Measurements from ENCODE around the gene INPP4A.

- TF ChIP-seq ZBTB7A (tag by site-specific recombination; IDR thresholded peaks at IDR 0.05; ENCODE audit: low read depth) (no peak), ZNF600 (tag by site-specific recombination; IDR thresholded peaks at IDR 0.05) (no peak), CTCF (tag by site-specific recombination; IDR thresholded peaks at IDR 0.05) (no peak), ZNF239 (tag by site-specific recombination; IDR thresholded peaks at IDR 0.05) (no peak), ATF2 (tag by site-specific recombination; IDR thresholded peaks at IDR 0.05; ENCODE audit: low read depth) (no peak), ZNF10 (tag by site-specific recombination; IDR thresholded peaks at IDR 0.05) (no peak), ZNF24 (tag by site-specific recombination; IDR thresholded peaks at IDR 0.05) (no peak), BCL11A (tag by site-specific recombination; IDR thresholded peaks at IDR 0.05; ENCODE audit: low read depth) (no peak), ZNF23 (tag by site-specific recombination; IDR thresholded peaks at IDR 0.05; ENCODE audit: borderline replicate concordance) (no peak), ZNF560 (tag by site-specific recombination; IDR thresholded peaks at IDR 0.05; ENCODE audit: borderline replicate concordance) (no peak), ZSCAN16 (tag by site-specific recombination; IDR thresholded peaks at IDR 0.05) (no peak), PRDM1 (tag by site-specific recombination; IDR thresholded peaks at IDR 0.05) (no peak)
Observed at GRCh38 chr2:98472132-98472650, 27.5 kb downstream of the INPP4A start.

Measured in HEK293 (cell line).